VCaP (cell line): Measurements from ENCODE around the gene PPP1R7.

ENCODE experiments used
- H3K27ac ChIP-seq: fragments of 450-650 bp; 2 replicates; pipeline ENCODE4 v1.5.1; 2017
- CTCF ChIP-seq: fragments of 450-650 bp; conservative IDR thresholded peaks from 2 replicates; pipeline ENCODE4 v1.5.1; 2017; ENCODE audit warnings: mild to moderate bottlenecking, moderate library complexity

PPP1R7 gene

GRCh38 chr2:241123816-241124536, 26.3 kb upstream of the PPP1R7 start:
- 0 out of 2 replicates have a peak, but pooled peaks have one; percentile 11 for TF ChIP-seq CTCF
- peak overlapping the region; percentile 81 for H3K27ac ChIP-seq

- TF ChIP-seq CTCF = no peak
- peak overlapping the region; percentile 81 for H3K27ac ChIP-seq
Observed at GRCh38 chr2:241125626-241126025, 24.6 kb upstream of the PPP1R7 start.

GRCh38 chr2:241126201-241126611, 24.1 kb upstream of the PPP1R7 start:
- H3K27ac ChIP-seq = peak overlapping the region; percentile 81
- TF ChIP-seq CTCF = no peak

GRCh38 chr2:241126771-241127202, 23.5 kb upstream of the PPP1R7 start:
- TF ChIP-seq CTCF = no peak
- H3K27ac ChIP-seq = peak overlapping the region; percentile 81

- TF ChIP-seq CTCF = no peak
- H3K27ac ChIP-seq = peak overlapping the region; percentile 81; the same call in 1 of the 2 replicates
Observed at GRCh38 chr2:241128266-241128665, 22.0 kb upstream of the PPP1R7 start.

- TF ChIP-seq CTCF = no peak
- H3K27ac ChIP-seq = no peak overlapping the region
Observed at GRCh38 chr2:241129086-241129871, 21.0 kb upstream of the PPP1R7 start.

GRCh38 chr2:241130316-241130715, 20.0 kb upstream of the PPP1R7 start:
- no peak for TF ChIP-seq CTCF
- no peak overlapping the region for H3K27ac ChIP-seq
